Glutamatergic neuron (in vitro differentiated cells): Measurements from ENCODE around the gene P2RY4. TPM values are rescaled to one million over a fixed set of nuclear protein-coding genes. Genes with fewer than 3 reads are reported as not detected.

ENCODE experiments used
- DNase-seq: peaks from one replicate; pipeline ENCODE4 v3.0.0; 2022
- H3K27ac Mint-ChIP-seq: one replicate; pipeline ENCODE4 v1.8.0; 2020; ENCODE audit warnings: mild to moderate bottlenecking, mixed read lengths, inconsistent platforms; ENCODE audit not compliant: unreplicated experiment
- H3K27me3 Mint-ChIP-seq: one replicate; pipeline ENCODE4 v1.8.0; 2020; ENCODE audit warnings: mild to moderate bottlenecking, moderate library complexity, mixed read lengths, inconsistent platforms; ENCODE audit not compliant: unreplicated experiment
- H3K36me3 Mint-ChIP-seq: one replicate; pipeline ENCODE4 v1.8.0; 2020; ENCODE audit warnings: mild to moderate bottlenecking, mixed read lengths, inconsistent platforms; ENCODE audit not compliant: unreplicated experiment
- H3K4me1 Mint-ChIP-seq: one replicate; pipeline ENCODE4 v1.8.0; 2020; ENCODE audit warnings: mild to moderate bottlenecking, low read depth, mixed read lengths, inconsistent platforms; ENCODE audit not compliant: unreplicated experiment
- H3K4me3 Mint-ChIP-seq: one replicate; pipeline ENCODE4 v1.8.0; 2020; ENCODE audit warnings: mild to moderate bottlenecking, mixed read lengths, inconsistent platforms; ENCODE audit not compliant: unreplicated experiment
- H3K9me3 Mint-ChIP-seq: one replicate; pipeline ENCODE4 v1.8.0; 2020; ENCODE audit warnings: mild to moderate bottlenecking, moderate library complexity, mixed read lengths, inconsistent platforms; ENCODE audit not compliant: unreplicated experiment
- total RNA-seq: library from RNA; stranded (reverse); fragmentation: NEBNext Ultra II Directional; extraction: Animal tissue kit (Norgen Biotek cat#: 25700); gene quantifications from one replicate; pipeline ENCODE4 v1.2.1, GENCODE V29; 2021; ENCODE audit not compliant: unreplicated experiment
- TF ChIP-seq, protein P1 (sequence below): fragments of 200-600 bp; sonication (generic); IDR thresholded peaks from one replicate; pipeline ENCODE4 v1.5.0; 2021; ENCODE audit not compliant: partially characterized antibody, unreplicated experiment

Gene P2RY4
- total RNA-seq, 1 donor from 2014 or later = 0.27 TPM

DNA sequence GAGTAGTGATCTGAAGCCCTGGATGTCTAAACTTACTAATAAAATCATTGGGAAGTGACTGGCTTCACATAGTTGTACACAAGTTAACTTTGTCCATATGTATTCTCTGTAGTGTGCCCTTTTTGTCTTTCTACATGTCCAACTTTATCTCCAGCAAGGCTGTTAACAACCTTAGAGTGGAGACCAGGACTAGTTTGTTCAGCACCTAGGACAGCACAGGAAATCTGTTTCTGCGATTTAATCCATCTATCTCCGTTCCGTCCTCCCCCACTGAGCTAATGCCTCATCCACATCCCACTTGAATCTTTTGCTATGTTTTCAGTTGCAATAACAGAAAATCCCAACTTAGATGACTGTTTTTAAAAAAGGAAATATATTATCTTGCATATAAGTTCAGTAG lies 4.8 kb upstream of the P2RY4 start:
- Mint-ChIP-seq H3K4me3 (no peak overlapping the region), H3K4me1 (no peaks in the 10 kb centered on the region), H3K27ac (no peak overlapping the region), H3K27me3 (peaks cover 1% of the 10 kb centered on the region), H3K36me3 (no peaks in the 10 kb centered on the region), H3K9me3 (no peaks in the 10 kb centered on the region)
- TF ChIP-seq, protein P1, sequence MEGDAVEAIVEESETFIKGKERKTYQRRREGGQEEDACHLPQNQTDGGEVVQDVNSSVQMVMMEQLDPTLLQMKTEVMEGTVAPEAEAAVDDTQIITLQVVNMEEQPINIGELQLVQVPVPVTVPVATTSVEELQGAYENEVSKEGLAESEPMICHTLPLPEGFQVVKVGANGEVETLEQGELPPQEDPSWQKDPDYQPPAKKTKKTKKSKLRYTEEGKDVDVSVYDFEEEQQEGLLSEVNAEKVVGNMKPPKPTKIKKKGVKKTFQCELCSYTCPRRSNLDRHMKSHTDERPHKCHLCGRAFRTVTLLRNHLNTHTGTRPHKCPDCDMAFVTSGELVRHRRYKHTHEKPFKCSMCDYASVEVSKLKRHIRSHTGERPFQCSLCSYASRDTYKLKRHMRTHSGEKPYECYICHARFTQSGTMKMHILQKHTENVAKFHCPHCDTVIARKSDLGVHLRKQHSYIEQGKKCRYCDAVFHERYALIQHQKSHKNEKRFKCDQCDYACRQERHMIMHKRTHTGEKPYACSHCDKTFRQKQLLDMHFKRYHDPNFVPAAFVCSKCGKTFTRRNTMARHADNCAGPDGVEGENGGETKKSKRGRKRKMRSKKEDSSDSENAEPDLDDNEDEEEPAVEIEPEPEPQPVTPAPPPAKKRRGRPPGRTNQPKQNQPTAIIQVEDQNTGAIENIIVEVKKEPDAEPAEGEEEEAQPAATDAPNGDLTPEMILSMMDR = no peak
- no peak for DNase-seq

DNA sequence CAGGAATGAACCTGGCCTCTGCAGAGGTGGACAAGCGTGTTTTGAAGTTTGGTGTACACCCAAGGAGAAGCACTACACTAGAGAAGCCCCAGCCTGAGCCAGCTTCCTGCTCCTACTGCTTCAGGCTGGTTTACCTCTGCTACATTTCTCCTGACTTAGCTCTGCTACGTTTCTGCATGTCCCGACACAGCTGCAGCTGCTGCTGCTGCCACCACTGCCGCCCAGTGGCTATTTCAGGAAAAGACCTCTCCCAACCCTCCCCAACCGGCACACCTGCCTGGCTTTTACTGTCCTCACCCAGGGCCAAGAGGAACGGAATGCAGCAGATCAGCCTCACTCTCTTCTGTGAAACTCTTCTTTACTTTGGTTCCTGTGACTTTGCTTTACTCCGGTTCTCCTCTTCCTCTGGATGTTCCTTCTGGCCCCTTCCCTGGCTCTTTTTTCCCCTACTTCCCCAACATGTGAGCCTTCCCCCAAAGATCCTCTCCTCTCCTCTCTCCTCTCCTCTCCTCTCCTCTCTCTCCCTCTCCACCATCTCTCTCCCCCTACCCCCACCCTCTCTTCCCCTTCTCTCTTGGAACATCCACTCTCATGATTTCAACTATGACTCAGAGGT lies 3.1 kb upstream of the P2RY4 start:
- TF ChIP-seq, protein P1 = no peak
- H3K4me1 Mint-ChIP-seq = no peaks in the 10 kb centered on the region
- no peak overlapping the region for H3K4me3 Mint-ChIP-seq
- peak; percentile 60 for DNase-seq
- H3K27me3 Mint-ChIP-seq = peaks cover 3% of the 10 kb centered on the region
- H3K9me3 Mint-ChIP-seq = peaks cover 2% of the 10 kb centered on the region
- H3K27ac Mint-ChIP-seq = no peak overlapping the region
- no peaks in the 10 kb centered on the region for H3K36me3 Mint-ChIP-seq

DNA sequence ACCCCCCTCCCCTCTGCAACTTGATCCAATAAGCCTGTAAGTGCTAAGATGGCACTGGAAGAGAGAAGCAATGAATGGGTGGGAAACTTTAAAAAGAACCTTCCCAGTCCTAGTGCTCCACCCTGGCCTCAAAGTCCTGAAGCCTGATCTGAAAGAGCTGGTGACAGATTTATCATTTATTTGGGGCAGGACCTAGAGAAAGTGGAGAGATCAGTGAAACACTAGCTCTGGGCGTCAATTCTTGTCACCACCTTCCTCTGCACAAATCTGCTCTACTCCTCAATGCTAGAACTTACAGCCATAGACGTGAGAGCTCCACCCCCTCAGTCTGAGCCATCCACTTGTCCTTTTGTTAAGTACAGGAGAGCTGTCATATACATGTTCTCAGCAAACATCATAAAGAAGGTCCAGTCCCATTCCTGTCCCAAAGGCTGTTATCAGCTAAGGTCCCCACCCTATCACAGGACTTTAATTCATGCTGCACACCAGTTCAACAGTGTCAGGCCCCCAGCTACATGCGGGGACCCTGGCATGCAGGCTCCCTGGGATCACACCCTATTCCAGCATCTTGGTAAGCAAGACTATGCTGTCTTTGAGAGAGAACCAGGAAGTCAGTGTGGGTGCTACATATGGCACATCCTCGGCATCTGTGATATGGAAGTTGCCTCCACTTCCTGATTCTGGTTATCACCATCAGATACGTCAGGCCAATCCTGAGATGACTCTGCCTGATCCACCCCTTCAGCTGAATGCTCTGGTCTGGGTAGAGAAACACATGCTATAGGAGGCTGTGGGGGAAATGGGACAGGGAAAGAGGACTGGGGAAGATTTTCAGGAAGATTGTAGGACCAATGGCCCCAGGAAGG lies 2.3 kb downstream of the P2RY4 start:
- TF ChIP-seq, protein P1 = no peak
- H3K9me3 Mint-ChIP-seq = peaks cover 2% of the 10 kb centered on the region
- no peak for DNase-seq
- H3K27ac Mint-ChIP-seq = no peak overlapping the region
- no peaks in the 10 kb centered on the region for H3K36me3 Mint-ChIP-seq
- peaks cover 4% of the 10 kb centered on the region for H3K27me3 Mint-ChIP-seq
- H3K4me3 Mint-ChIP-seq = no peak overlapping the region
- no peaks in the 10 kb centered on the region for H3K4me1 Mint-ChIP-seq

DNA sequence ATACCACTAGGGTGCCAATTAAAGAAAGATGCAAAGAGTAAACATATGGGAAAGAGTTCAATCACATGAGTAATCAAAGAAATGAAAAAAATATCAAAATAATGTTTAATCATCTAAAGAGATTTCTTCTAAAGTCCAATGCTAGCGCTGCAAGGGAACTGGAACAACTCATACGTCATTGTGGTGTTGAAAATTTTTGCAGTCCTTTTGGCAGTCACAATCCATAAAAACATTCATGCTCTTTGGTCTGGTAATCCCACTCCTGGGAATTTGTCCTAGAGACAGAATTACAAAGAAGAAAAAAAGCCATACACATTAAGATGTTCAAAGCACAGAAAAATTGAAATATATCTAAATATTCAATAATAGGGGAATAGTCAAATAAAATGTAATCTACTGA lies 4.6 kb downstream of the P2RY4 start:
- DNase-seq = no peak
- Mint-ChIP-seq H3K36me3 (no peaks in the 10 kb centered on the region), H3K27me3 (peaks cover 4% of the 10 kb centered on the region), H3K4me3 (no peak overlapping the region), H3K4me1 (no peaks in the 10 kb centered on the region), H3K9me3 (peaks cover 2% of the 10 kb centered on the region), H3K27ac (no peak overlapping the region)
- TF ChIP-seq, protein P1 = no peak

DNA sequence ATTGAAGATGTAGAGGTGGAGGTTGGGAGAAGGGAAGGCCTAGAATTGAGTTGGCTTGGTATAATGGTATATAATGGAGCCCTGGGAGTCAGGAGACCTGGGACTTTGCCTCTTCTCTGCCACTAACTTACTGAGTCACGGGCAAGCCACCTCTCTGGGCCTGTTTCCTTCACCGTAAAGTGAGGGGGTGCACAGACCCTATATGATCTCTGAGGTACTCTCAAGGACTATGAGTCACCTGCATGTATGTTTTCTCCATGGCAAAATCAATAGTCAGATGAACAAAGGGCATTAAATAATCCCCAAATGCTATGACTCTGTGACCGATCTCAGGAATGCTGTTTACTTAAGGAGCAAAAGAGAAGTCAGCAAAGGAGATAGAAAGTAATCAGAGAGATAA lies 5.1 kb downstream of the P2RY4 start:
- H3K4me1 Mint-ChIP-seq = no peaks in the 10 kb centered on the region
- H3K9me3 Mint-ChIP-seq = peaks cover 2% of the 10 kb centered on the region
- TF ChIP-seq, protein P1 = no peak
- DNase-seq = no peak
- H3K4me3 Mint-ChIP-seq = no peak overlapping the region
- H3K27ac Mint-ChIP-seq = no peak overlapping the region
- peaks cover 3% of the 10 kb centered on the region for H3K27me3 Mint-ChIP-seq
- no peaks in the 10 kb centered on the region for H3K36me3 Mint-ChIP-seq
